ENCODE measurements around the gene EML6.

- TF ChIP-seq, protein P1, sequence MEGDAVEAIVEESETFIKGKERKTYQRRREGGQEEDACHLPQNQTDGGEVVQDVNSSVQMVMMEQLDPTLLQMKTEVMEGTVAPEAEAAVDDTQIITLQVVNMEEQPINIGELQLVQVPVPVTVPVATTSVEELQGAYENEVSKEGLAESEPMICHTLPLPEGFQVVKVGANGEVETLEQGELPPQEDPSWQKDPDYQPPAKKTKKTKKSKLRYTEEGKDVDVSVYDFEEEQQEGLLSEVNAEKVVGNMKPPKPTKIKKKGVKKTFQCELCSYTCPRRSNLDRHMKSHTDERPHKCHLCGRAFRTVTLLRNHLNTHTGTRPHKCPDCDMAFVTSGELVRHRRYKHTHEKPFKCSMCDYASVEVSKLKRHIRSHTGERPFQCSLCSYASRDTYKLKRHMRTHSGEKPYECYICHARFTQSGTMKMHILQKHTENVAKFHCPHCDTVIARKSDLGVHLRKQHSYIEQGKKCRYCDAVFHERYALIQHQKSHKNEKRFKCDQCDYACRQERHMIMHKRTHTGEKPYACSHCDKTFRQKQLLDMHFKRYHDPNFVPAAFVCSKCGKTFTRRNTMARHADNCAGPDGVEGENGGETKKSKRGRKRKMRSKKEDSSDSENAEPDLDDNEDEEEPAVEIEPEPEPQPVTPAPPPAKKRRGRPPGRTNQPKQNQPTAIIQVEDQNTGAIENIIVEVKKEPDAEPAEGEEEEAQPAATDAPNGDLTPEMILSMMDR (CRISPR knock-in tag; IDR thresholded peaks at IDR 0.05): no peak
- no peak for TF ChIP-seq ZBTB21 (CRISPR knock-in tag; IDR thresholded peaks at IDR 0.05)
- no peak for TF ChIP-seq ZNF550 (CRISPR knock-in tag; IDR thresholded peaks at IDR 0.05; ENCODE audit: borderline replicate concordance)
- no peak for TF ChIP-seq CEBPB (IDR thresholded peaks at IDR 0.05; ENCODE audit: borderline replicate concordance, low read depth, low read length)
- TF ChIP-seq SIN3A (IDR thresholded peaks at IDR 0.05; ENCODE audit: borderline replicate concordance, low read depth, low read length): no peak
- no peak for TF ChIP-seq POLR2A (IDR thresholded peaks at IDR 0.05; ENCODE audit: insufficient read depth in 1 of 2, low read depth in 2 of 2, low read length in 2 of 2)
- TF ChIP-seq TAF1 (CRISPR knock-in tag; IDR thresholded peaks at IDR 0.05): no peak
- TF ChIP-seq ZSCAN25 (CRISPR knock-in tag; IDR thresholded peaks at IDR 0.05): no peak
- no peak for TF ChIP-seq BRCA1 (CRISPR knock-in tag; IDR thresholded peaks at IDR 0.05)
- TF ChIP-seq ZNF639 (CRISPR knock-in tag; conservative IDR thresholded peaks at IDR 0.05): no peak
- TF ChIP-seq ASH2L (IDR thresholded peaks at IDR 0.05; ENCODE audit: insufficient read length, low read depth, low read length): no peak
- no peak for TF ChIP-seq SIN3B (IDR thresholded peaks at IDR 0.05; ENCODE audit: low read length)
- TF ChIP-seq SMARCE1 (IDR thresholded peaks at IDR 0.05; ENCODE audit: borderline replicate concordance): no peak
- no peak for TF ChIP-seq KMT2A (CRISPR knock-in tag; IDR thresholded peaks at IDR 0.05)
Observed at GRCh38 chr2:54692556-54692955, 30.9 kb upstream of the EML6 start.
